Measurements from ENCODE around the gene TTC33.

DNA sequence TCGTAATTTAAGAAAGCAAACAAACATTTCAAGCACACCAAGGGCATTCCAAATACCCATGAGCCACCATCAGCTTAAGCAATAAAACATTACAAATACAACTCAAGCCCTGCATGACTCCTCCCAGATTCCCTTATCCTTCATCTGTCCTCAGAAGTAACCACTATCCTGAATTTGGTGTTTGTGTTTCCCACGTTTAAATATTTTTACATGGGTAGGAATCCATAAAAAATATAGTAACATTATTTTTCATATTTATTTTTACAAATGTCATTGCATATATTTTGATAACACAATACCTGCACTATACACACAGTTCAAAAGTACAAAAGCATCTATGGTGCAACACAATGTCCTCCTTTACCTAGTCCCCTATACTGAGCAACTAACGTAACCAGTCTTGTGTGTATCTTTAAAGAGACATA lies 36.0 kb upstream of the TTC33 start:
- TF ChIP-seq POLR2AphosphoS5 (IDR thresholded peaks at IDR 0.05; ENCODE audit: low read depth, low read length), result no peak
- TF ChIP-seq TAF1 (IDR thresholded peaks at IDR 0.05; ENCODE audit: borderline replicate concordance, insufficient read depth, low read length), result no peak
